HG02610 (cell line): Measurements from ENCODE around the gene INAFM1.
"Not testable (repeated sequence)": the region's sequence is repeated elsewhere in the genome, so short reads cannot be mapped to it uniquely, and the experiment has no call there.

Source experiments
- ATAC-seq: cut with Tn5 transposase; IDR thresholded peaks from one replicate; pipeline ENCODE4 v1.9.1; 2021; ENCODE audit warnings: mild to moderate bottlenecking, moderate library complexity; ENCODE audit not compliant: unreplicated experiment

Gene INAFM1

GRCh38 chr19:47240996-47241918 is 33.4 kb upstream of the INAFM1 start:
- no peak for ATAC-seq

- ATAC-seq, result no peak
Observed at GRCh38 chr19:47241919-47242577, 32.6 kb upstream of the INAFM1 start.

DNA sequence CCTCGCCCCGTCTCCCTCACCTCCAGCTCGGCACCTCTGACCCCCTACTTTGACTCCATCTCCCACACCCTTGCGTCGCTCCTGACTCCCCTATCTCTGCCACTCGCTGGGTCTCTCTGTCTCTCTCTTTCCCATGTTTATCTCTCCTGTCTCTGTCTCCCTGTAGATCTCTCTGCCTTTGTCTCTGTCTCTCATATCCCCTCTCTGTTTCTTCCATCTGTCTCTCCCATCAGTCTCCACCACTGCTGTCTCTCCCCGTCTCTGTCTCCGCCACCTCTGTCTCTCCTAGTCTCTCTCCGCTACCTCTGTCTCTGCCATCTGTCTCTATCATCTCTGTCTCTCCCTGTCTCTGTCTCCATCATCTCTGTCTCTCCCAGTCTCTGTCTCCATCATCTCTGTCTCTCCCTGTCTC is 31.3 kb upstream of the INAFM1 start:
- ATAC-seq, result no peak

- peak; percentile 62 for ATAC-seq
Observed at GRCh38 chr19:47243776-47244547, 30.7 kb upstream of the INAFM1 start.

DNA sequence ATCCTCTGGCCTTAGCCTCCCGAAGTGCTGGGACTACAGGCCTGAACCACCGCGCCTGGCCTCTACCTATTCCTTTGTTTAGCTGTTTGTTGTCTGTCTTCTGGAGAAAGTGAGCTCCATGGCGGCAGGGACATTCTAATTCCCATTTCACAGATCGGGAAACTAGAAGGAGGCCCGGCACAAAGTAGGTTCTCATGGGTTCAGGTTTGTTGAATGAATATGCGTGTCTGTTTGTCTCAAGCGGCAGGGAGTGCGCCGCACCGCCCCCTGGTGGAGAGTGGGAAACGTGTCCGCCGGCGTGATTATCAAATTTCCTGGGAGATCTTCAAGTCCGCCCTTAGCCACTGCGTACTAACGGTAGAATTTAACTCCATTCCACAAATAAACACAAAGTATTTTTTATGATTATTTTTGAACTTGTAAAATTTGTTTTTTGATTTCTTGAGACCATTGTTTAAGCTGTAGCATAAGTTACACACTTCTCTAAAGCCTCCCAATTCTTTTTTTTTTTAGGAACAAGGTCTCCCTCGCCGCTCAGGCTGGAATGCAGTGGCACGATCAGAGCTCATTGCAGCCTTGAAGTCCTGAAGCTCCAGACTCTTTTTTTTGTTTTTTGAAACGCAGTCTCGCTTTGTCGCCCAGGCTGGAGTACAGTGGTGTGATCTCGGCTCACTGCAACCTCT is 27.2 kb upstream of the INAFM1 start:
- ATAC-seq, result no peak

DNA sequence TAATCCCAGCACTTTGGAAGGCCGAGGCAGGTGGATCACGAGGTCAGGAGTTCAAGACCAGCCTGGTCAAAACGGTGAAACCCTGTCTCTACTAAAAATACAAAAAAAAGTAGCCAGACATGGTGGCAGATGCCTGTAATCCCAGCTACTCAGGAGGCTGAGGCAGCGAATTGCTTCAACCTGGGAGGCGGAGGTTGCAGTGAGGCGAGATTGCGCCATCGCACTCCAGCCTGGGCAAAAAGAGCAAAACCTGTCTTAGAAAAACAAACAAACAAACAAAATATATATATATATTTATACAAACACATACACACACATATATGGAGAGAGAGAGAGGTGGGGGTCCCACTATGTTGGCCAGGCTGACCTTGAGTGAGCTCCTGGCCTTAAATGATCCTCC is 21.7 kb upstream of the INAFM1 start:
- ATAC-seq, result not testable (repeated sequence)

- ATAC-seq, result no peak
Observed at GRCh38 chr19:47253467-47253881, 21.2 kb upstream of the INAFM1 start.

- no peak for ATAC-seq
Observed at GRCh38 chr19:47253970-47254369, 20.7 kb upstream of the INAFM1 start.

GRCh38 chr19:47255879-47256692 is 18.6 kb upstream of the INAFM1 start, which contains the start of gene CCDC9:
Gene CCDC9 (plus strand): TSS chr19:47256525. CDS start chr19:47258401, 1,876 bp downstream.
- ATAC-seq, result peak; percentile 45

GRCh38 chr19:47256693-47257410 is 17.8 kb upstream of the INAFM1 start:
- ATAC-seq, result peak; percentile 71

- ATAC-seq, result no peak
Observed at GRCh38 chr19:47257411-47258169, 17.1 kb upstream of the INAFM1 start.

- ATAC-seq, result no peak
Observed at GRCh38 chr19:47258434-47258833, 16.3 kb upstream of the INAFM1 start.

DNA sequence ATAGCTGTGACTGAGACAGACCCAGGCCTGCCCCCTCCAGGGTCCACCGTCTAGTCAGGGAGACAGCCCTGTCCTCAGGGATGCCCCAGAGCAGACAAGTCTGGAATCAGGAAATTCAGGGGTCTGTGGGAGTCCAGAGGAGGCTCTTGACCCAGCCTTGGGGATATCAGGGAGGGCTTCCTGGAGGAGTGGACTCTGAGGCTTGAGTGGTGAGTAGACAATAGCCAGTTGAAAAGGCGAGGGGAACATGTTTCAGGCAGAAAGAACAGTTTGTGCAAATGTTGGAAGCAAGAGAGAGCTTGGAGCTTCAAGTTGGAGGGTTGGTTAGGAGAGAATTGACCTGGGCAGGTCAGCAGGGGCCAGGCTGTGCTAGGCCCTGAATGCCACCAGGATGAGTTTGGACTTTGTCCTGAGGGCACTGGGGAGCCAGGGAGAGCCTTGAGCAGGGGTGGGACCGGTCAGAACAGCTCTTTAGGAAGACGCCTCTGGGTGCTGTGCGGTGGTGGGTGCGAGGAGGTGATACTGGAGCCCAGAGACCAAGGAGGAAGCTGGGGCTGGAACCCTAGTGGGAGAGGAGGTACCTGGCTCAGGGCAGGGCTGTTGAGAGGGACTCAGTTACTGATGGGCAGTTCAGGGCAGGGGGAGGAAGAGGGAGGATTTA is 15.7 kb upstream of the INAFM1 start:
- ATAC-seq, result no peak

DNA sequence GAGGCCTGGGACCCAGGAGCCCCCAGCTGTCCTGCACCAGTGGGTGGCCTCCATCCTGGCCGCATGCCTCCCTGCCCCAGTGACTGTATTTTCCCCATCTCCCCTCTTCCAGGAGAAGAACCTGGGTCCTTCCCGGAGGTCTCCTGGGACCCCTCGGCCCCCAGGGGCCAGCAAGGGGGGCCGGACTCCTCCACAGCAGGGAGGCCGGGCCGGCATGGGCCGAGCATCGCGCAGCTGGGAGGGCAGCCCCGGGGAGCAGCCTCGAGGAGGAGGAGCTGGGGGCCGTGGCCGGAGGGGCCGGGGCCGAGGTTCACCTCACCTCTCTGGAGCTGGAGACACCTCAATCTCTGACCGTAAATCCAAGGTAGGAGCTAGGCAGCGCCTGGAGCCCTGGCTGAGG is 14.2 kb upstream of the INAFM1 start:
- no peak for ATAC-seq

DNA sequence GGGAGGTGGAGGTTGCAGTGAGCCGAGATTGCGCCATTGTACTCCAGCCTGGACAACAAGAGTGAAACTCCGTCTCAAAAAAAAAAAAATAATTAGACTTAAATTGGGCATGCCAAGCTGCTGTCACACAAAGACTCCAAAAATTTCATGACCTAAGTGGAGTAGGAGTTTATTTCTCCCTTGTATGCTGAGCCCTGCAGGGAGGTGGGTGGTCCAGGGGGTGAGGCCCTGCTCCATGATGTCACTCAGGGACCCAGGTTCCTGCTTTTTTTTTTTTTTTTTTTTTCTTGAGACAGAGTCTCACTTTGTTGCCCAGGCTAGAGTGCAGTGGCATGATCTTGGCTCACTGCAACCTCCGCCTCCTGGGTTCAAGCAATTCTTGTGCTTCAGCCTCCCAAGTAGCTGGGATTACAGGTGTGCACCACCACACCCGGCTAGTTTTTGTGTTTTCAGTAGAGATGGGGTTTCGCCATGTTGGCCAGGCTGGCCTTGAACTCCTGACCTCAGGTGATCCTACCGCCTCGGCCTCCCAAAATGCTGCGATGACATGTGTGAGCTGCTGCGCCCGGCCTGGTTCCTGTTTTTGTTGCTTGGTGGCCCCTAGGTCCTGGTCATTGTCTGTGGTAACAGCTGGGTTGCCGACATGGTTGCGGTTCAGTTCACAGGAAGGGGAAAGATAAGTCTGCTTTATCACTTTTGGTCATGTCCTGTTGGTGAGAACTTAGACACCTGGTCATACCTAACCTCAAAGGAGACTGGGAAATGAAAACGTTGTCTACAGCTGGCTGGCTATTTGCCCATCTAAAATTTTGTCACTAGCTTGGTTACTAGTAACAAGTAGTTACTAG is 12.5 kb upstream of the INAFM1 start:
- ATAC-seq, result not testable (repeated sequence)

- no peak for ATAC-seq
Observed at GRCh38 chr19:47264629-47265028, 10.1 kb upstream of the INAFM1 start.

DNA sequence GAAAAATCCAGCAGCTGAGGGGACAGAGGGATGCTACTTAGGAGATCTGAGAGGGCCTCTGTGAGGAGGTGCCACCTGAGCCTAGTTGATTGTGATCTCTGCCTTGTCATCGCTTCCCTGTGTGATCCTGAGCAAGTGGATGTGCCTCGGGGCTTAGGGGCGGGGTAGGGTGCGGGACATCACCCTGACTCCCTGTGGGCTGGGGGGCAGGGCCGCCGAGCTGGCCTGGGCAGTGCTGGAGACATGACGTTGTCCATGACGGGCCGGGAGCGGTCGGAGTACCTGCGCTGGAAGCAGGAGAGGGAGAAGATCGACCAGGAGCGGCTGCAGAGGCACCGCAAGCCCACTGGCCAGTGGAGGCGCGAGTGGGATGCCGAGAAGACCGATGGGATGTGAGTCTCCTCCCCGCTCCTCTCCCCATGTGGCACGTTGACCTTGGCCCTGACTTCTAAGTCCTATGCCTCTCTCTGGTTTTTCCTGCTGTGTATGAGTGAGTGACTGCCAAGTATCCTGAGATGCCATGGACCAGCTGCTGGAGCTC is 8.2 kb upstream of the INAFM1 start:
- no peak for ATAC-seq
